PC-3 (cell line): ENCODE data around the gene PSMG3. TPM values are rescaled to one million over a fixed set of nuclear protein-coding genes. Genes with fewer than 3 reads are reported as not detected.

Experiments used
- ATAC-seq: fragments of 200-7000 bp; cut with Tn5 transposase; 2 replicates; pipeline ENCODE4 v1.9.1; 2020; ENCODE audit warnings: mild to moderate bottlenecking, moderate library complexity
- BruUV-seq: library from RNA; stranded (reverse); fragments of 400-500 nt; replicated peaks from 2 replicates; lab custom pipeline; 2021; lab: Mats Ljungman, UMichigan
- CTCF ChIA-PET: fragments of 300-600 bp; sonication (Branson Sonifier 250); formaldehyde crosslinking; loops from one replicate; lab custom pipeline; 2022; ENCODE audit warnings: antibody characterized with exemption; lab: Charles Lee
- POLR2A ChIA-PET: fragments of 300-600 bp; sonication (Branson Sonifier 250); formaldehyde crosslinking; loops from one replicate; lab custom pipeline; 2022; ENCODE audit warnings: antibody characterized with exemption; ENCODE audit not compliant: unreplicated experiment; lab: Charles Lee
- DNase-seq: peaks from one replicate; pipeline ENCODE4 v3.0.0-alpha.2; 2015
- H2AFZ ChIP-seq: fragments of 300-600 bp; sonication (generic); 2 replicates; pipeline ENCODE4 v1.6.0; 2016; ENCODE audit warnings: antibody characterized with exemption, low read length
- H3F3A ChIP-seq: fragments of 300-600 bp; sonication (generic); one replicate; pipeline ENCODE4 v1.6.0; 2017; ENCODE audit warnings: antibody characterized with exemption, low read length, control low read depth, mild to moderate bottlenecking; ENCODE audit not compliant: unreplicated experiment
- H3K27ac ChIP-seq: fragments of 300-600 bp; sonication (generic); 2 replicates; pipeline ENCODE4 v1.5.1; 2016; ENCODE audit warnings: mild to moderate bottlenecking, low read length
- H3K27me3 ChIP-seq: fragments of 300-600 bp; sonication (generic); 2 replicates; pipeline ENCODE4 v1.6.1; 2016; ENCODE audit warnings: low read length, mixed read lengths
- H3K36me3 ChIP-seq: fragments of 300-600 bp; sonication (generic); 2 replicates; pipeline ENCODE4 v1.6.1; 2016; ENCODE audit warnings: low read depth, mixed run types, low read length, mixed read lengths
- H3K4me1 ChIP-seq: fragments of 300-600 bp; sonication (generic); 2 replicates; pipeline ENCODE4 v1.5.1; 2016; ENCODE audit warnings: low read length; ENCODE audit not compliant: insufficient read depth
- H3K4me2 ChIP-seq: fragments of 300-600 bp; sonication (generic); 2 replicates; pipeline ENCODE4 v1.6.0; 2016; ENCODE audit warnings: low read length
- H3K4me3 ChIP-seq: fragments of 300-600 bp; sonication (generic); 2 replicates; pipeline ENCODE4 v1.5.1; 2016; ENCODE audit warnings: mild to moderate bottlenecking, low read length, mixed read lengths
- H3K79me2 ChIP-seq: fragments of 300-600 bp; sonication (generic); 2 replicates; pipeline ENCODE4 v1.6.1; 2017; ENCODE audit warnings: low read length, mixed read lengths
- H3K9ac ChIP-seq: fragments of 300-600 bp; sonication (generic); 2 replicates; pipeline ENCODE4 v1.6.0; 2016; ENCODE audit warnings: mild to moderate bottlenecking, low read length
- H3K9me2 ChIP-seq: fragments of 300-600 bp; sonication (generic); replicated peaks from 2 replicates; pipeline ENCODE4 v1.6.1; 2016; ENCODE audit warnings: mixed run types, low read length, mixed read lengths
- H3K9me3 ChIP-seq: fragments of 300-600 bp; sonication (generic); 2 replicates; pipeline ENCODE4 v1.6.1; 2016; ENCODE audit warnings: low read length, mixed read lengths
- H4K20me1 ChIP-seq: fragments of 300-600 bp; sonication (generic); 2 replicates; pipeline ENCODE4 v1.6.1; 2016; ENCODE audit warnings: low read length, mixed read lengths
- CTCF ChIP-seq: fragments of 300-600 bp; sonication (generic); conservative IDR thresholded peaks from 2 replicates; pipeline ENCODE4 v1.5.1; 2017; ENCODE audit warnings: antibody characterized with exemption, low read depth, mild to moderate bottlenecking, low read length
- EZH2 ChIP-seq: fragments of 300-600 bp; sonication (generic); IDR thresholded peaks from one replicate; pipeline ENCODE4 v1.6.1; 2017; ENCODE audit warnings: antibody characterized with exemption, mild to moderate bottlenecking, low read length; ENCODE audit not compliant: unreplicated experiment
- EZH2phosphoT487 ChIP-seq: fragments of 300-600 bp; sonication (generic); IDR thresholded peaks from 2 replicates; pipeline ENCODE4 v1.6.1; 2018; ENCODE audit warnings: mild to moderate bottlenecking, antibody characterized with exemption, low read length, borderline replicate concordance
- intact Hi-C: fragments of 100-400 bp; cut with micrococcal nuclease; formaldehyde crosslinking; loops from 2 replicates; pipeline ENCODE4 v1.9.0; 2023
- total RNA-seq: library from RNA; depleted of rRNA; stranded (reverse); fragments of >200 nt; gene quantifications from 2 replicates; pipeline ENCODE4 v1.2.3, GENCODE V29; 2014

The PSMG3 gene
- total RNA-seq, 1 experiment from 2014 or later, result 133 TPM

- Histone ChIP-seq H3K79me2 (peaks cover 20% of the 10 kb centered on the region), H3F3A (no peaks in the 10 kb centered on the region), H3K9ac (peak overlapping the region; percentile 97), H3K4me1 (peaks cover 45% of the 10 kb centered on the region), H3K4me2 (peak overlapping the region; percentile 94), H3K9me2 (no peaks in the 10 kb centered on the region), H3K36me3 (no peaks in the 10 kb centered on the region), H4K20me1 (no peaks in the 10 kb centered on the region), H2AFZ (peak overlapping the region; percentile 32), H3K27me3 (no peaks in the 10 kb centered on the region), H3K9me3 (no peaks in the 10 kb centered on the region), H3K27ac (peak overlapping the region; percentile 99), H3K4me3 (peak overlapping the region; percentile 78)
- ATAC-seq (peak; percentile 70), DNase-seq (peak; percentile 95)
- no peak for TF ChIP-seq CTCF
- TF ChIP-seq EZH2phosphoT487, result peak; percentile 63; the same call in 1 of the 2 replicates
- no TSS peak for BruUV-seq
- intact Hi-C loops, result loop anchor here (1.0 kb wide), 1 partner anchor 18 kb away; no protein-coding TSS in a partner anchor
- CTCF ChIA-PET, result interaction anchor here (1.1 to 1.4 kb wide), 3 partner anchors 18 to 42 kb away, joined by 3 to 6 read pairs (median 4); no protein-coding TSS in a partner anchor
- POLR2A ChIA-PET, result interaction anchor here (0.5 to 2.1 kb wide), 8 partner anchors 9 to 328 kb away, joined by 3 to 12 read pairs (median 8); no protein-coding TSS in a partner anchor
These were observed 14.6 kb downstream of the PSMG3 start for GRCh38 chr7:1555046-1555812.

GRCh38 chr7:1554333-1555045, 15.3 kb downstream of the PSMG3 start:
- peak overlapping the region; percentile 94 for H3K4me2 ChIP-seq
- H3K79me2 ChIP-seq, result peaks cover 20% of the 10 kb centered on the region
- no peak overlapping the region for H2AFZ ChIP-seq
- H3F3A ChIP-seq, result no peaks in the 10 kb centered on the region
- no peaks in the 10 kb centered on the region for H3K9me2 ChIP-seq
- TF ChIP-seq EZH2phosphoT487, result no peak
- no peak for TF ChIP-seq EZH2
- TF ChIP-seq CTCF, result no peak
- no TSS peak for BruUV-seq
- H3K9me3 ChIP-seq, result no peaks in the 10 kb centered on the region
- no peak for DNase-seq
- no peaks in the 10 kb centered on the region for H3K27me3 ChIP-seq
- peak overlapping the region; percentile 99 for H3K27ac ChIP-seq
- ChIA-PET POLR2A (interaction anchor here (0.6 to 2.1 kb wide), 3 partner anchors 17 to 328 kb away, joined by 6 to 12 read pairs (median 12); no protein-coding TSS in a partner anchor), CTCF (no interaction called here)
- intact Hi-C loops, result loop anchor here (1.0 kb wide), 1 partner anchor 17 kb away; no protein-coding TSS in a partner anchor
- H3K9ac ChIP-seq, result peak overlapping the region; percentile 97
- H3K4me3 ChIP-seq, result peak overlapping the region; percentile 78
- peaks cover 38% of the 10 kb centered on the region for H3K4me1 ChIP-seq
- no peak for ATAC-seq
- H3K36me3 ChIP-seq, result no peaks in the 10 kb centered on the region
- H4K20me1 ChIP-seq, result no peaks in the 10 kb centered on the region
